GM10266 (cell line): ENCODE data around the gene NUDT10.
"Not testable (repeated sequence)": the region's sequence is repeated elsewhere in the genome, so short reads cannot be mapped to it uniquely, and the experiment has no call there.

Experiments
- DNase-seq: peaks from one replicate; pipeline ENCODE4 v3.0.0; 2012; ENCODE audit errors: extremely low spot score
- TF ChIP-seq, protein P1 (sequence below): IDR thresholded peaks from 2 replicates; pipeline ENCODE4 v1.5.1; 2012; ENCODE audit warnings: mild to moderate bottlenecking, low read depth; ENCODE audit not compliant: control insufficient read depth, insufficient read depth; ENCODE audit errors: missing control alignments

The NUDT10 gene

DNA sequence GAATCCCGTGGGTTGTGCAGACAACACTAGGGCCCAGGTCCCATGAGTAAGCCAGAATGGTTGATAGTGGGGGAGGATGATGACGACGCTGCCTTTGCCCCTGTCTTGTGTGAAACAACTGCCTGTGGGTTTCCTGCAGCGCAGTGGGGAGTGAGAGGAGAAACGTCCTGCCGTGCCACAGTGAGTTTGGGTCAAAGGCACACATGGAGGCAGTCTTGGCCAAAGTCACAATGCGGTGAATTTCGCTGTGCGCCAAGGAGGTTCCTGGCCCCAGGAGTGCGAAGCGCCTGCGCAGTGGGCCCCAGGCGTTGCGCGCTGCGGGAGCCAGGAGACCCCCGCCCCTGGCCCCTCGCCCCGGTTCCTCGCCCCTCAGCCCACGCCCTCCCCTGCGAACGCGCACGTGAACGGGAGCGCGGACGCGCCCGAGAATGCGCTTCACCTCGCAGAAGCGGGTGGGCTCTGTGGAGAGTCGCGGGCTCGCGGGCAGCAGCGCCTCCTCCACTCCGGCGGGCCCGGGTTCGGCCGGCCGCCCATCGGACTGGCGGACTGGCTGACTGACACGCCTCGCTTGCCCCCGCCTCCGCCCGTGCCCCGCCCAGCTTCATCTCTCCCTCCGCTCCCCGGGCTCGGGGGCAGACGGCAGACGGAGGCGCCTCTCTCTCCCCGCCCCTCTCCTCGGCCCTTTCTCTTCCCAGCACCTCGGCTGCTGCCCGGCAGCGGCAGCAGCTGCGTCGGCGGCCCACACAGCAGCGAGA lies at the start of gene NUDT10:
Gene NUDT10 (plus strand): TSS at position 635 of the 755 bp plus-strand sequence. CDS start 144 bp downstream, outside the sequence.
- DNase-seq: no peak

DNA sequence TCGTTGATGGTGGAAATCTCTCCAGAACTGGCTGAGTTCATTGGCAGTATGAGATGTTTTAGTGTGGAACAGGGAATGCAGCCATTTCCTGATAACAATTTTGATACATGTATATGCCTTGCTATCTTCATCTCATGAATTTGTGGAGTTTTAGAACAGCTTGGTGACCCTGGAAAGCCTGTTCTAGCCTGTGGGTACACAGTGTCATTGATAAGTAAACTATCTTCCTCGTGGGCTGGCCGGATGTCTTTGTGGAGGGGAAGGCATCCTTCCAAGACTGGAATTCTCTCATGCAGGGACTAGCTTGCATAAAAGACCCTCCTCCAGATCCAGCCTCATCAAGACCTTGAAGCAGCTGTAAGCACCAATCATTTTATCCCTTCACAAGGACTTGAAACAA lies 40.2 kb upstream of the NUDT10 start:
- TF ChIP-seq, protein P1, sequence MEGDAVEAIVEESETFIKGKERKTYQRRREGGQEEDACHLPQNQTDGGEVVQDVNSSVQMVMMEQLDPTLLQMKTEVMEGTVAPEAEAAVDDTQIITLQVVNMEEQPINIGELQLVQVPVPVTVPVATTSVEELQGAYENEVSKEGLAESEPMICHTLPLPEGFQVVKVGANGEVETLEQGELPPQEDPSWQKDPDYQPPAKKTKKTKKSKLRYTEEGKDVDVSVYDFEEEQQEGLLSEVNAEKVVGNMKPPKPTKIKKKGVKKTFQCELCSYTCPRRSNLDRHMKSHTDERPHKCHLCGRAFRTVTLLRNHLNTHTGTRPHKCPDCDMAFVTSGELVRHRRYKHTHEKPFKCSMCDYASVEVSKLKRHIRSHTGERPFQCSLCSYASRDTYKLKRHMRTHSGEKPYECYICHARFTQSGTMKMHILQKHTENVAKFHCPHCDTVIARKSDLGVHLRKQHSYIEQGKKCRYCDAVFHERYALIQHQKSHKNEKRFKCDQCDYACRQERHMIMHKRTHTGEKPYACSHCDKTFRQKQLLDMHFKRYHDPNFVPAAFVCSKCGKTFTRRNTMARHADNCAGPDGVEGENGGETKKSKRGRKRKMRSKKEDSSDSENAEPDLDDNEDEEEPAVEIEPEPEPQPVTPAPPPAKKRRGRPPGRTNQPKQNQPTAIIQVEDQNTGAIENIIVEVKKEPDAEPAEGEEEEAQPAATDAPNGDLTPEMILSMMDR: no peak
- DNase-seq: no peak

More for the DNA sequence above, at the start of gene NUDT10:
- TF ChIP-seq, protein P1: no peak

DNA sequence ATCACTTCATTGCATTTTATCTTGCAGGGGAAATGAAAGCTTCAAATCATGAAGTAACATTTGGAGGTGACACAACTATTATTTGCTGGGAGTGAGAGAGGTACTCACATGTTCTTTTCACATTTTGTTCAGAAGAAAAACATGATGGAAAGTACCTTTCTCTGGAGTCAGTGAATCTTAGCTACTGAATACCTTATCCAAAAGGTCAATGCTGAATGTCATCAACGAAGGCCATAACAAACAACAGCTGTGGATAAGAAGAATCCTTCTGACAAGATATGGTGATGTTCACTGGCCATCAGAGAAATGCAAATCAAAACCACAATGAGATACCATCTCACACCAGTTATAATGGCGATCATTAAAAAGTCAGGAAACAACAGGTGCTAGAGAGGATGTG lies 36.5 kb upstream of the NUDT10 start:
- DNase-seq: no peak
- TF ChIP-seq, protein P1: no peak

DNA sequence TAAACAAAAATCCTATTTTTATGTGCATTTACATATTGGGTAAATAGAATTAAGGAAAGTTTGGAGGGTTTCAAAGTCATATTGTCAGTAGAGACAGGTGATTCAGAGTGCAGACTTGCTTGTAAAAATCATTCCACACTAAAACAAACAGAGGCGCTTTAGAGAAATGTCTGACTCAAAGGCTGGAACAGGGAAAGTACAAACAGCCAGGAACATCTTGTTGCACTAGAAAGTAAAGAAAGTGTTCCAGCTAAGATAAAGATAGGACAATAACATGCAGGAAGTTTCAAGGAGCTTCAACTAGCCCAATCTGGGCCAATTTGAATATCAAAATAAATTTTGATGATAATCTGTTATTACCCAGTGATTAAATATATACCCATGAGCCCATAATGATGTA lies 16.4 kb upstream of the NUDT10 start:
- DNase-seq: no peak
- TF ChIP-seq, protein P1: no peak

GRCh38 chrX:51332943-51333785 lies 542 bp downstream of the NUDT10 start:
- not testable (repeated sequence) for DNase-seq

DNA sequence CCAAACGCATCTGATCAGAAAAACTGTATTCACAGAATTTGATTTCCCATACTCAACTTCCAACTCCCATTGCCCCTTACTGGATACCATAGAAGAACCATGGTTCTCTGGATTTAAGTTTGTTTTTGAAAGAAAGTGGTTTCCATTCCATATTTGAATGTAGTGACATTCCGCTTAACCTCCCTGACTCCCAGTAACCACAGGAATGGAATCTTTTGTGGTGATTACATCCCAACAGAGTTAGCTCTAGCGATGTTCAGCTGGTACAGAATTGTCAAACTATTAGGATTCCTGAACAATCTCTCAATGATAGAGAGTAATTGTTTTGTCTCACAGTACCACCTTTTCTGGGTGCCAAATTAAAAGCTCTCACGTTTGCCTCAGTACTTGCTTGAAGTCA lies 1.7 kb downstream of the NUDT10 start:
- DNase-seq: no peak
- TF ChIP-seq, protein P1: no peak

GRCh38 chrX:51336584-51336983 lies 4.0 kb downstream of the NUDT10 start:
- DNase-seq: peak; percentile 32
- TF ChIP-seq, protein P1: peak; percentile 40
